PFSK-1 (cell line): ENCODE measurements around the gene PIAS3.

Experiments
- FOXP2 ChIP-seq: optimal IDR thresholded peaks from 2 replicates; pipeline ENCODE3; 2011; ENCODE audit warnings: borderline replicate concordance, control low read depth, inconsistent platforms; ENCODE audit not compliant: insufficient read depth; ENCODE audit errors: extremely low read length, extremely low read depth
- POLR2AphosphoS5 ChIP-seq: IDR thresholded peaks from 2 replicates; pipeline ENCODE4 v1.6.1; 2012; ENCODE audit warnings: low read depth, mild to moderate bottlenecking, control low read depth, low read length, moderate library complexity
- SIN3A ChIP-seq: IDR thresholded peaks from 2 replicates; pipeline ENCODE4 v1.6.1; 2012; ENCODE audit warnings: mild to moderate bottlenecking, low read length, moderate library complexity, borderline replicate concordance; ENCODE audit not compliant: insufficient read depth
- TAF1 ChIP-seq: IDR thresholded peaks from 2 replicates; pipeline ENCODE4 v1.6.1; 2012; ENCODE audit warnings: low read length, control low read depth, borderline replicate concordance; ENCODE audit not compliant: insufficient read depth
- TF ChIP-seq, protein P1 (sequence below), 2 experiments: IDR thresholded peaks; 2 replicates each; pipeline versions ENCODE4 v1.6.1 to v1.8.0; 2011 to 2012; ENCODE audit warnings: low read depth in 2 of 2, low read length in 2 of 2, control low read depth in 1 of 2, inconsistent platforms in 1 of 2, mild to moderate bottlenecking in 1 of 2, moderate library complexity in 1 of 2; ENCODE audit not compliant: insufficient read depth in 1 of 2

Gene PIAS3

DNA sequence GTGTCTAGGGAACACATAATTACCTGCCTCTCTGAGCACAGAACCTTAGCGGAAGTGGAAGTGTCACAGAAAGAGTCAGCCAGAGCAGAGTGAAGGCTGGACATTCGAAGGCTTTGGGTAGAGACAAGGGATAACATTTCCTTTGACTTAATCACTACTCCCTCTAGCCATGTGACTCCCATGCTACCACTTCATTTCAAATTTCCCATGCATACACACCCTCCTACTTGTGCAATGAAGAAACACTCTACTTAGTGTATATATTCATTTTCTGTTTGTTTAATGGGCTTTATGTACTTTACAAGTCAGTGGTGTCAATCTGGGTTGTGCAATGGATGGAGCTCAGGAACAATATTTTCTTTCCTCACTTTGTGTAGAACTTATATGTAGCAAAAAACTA, 19.8 kb upstream of the PIAS3 start:
- TF ChIP-seq SIN3A (no peak), TAF1 (no peak), FOXP2 (no peak), POLR2AphosphoS5 (no peak)
- TF ChIP-seq, protein P1, sequence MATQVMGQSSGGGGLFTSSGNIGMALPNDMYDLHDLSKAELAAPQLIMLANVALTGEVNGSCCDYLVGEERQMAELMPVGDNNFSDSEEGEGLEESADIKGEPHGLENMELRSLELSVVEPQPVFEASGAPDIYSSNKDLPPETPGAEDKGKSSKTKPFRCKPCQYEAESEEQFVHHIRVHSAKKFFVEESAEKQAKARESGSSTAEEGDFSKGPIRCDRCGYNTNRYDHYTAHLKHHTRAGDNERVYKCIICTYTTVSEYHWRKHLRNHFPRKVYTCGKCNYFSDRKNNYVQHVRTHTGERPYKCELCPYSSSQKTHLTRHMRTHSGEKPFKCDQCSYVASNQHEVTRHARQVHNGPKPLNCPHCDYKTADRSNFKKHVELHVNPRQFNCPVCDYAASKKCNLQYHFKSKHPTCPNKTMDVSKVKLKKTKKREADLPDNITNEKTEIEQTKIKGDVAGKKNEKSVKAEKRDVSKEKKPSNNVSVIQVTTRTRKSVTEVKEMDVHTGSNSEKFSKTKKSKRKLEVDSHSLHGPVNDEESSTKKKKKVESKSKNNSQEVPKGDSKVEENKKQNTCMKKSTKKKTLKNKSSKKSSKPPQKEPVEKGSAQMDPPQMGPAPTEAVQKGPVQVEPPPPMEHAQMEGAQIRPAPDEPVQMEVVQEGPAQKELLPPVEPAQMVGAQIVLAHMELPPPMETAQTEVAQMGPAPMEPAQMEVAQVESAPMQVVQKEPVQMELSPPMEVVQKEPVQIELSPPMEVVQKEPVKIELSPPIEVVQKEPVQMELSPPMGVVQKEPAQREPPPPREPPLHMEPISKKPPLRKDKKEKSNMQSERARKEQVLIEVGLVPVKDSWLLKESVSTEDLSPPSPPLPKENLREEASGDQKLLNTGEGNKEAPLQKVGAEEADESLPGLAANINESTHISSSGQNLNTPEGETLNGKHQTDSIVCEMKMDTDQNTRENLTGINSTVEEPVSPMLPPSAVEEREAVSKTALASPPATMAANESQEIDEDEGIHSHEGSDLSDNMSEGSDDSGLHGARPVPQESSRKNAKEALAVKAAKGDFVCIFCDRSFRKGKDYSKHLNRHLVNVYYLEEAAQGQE (IDR thresholded peaks at IDR 0.05; ENCODE audit: insufficient read depth in 1 of 2, low read depth in 2 of 2, low read length in 2 of 2), result no peak

DNA sequence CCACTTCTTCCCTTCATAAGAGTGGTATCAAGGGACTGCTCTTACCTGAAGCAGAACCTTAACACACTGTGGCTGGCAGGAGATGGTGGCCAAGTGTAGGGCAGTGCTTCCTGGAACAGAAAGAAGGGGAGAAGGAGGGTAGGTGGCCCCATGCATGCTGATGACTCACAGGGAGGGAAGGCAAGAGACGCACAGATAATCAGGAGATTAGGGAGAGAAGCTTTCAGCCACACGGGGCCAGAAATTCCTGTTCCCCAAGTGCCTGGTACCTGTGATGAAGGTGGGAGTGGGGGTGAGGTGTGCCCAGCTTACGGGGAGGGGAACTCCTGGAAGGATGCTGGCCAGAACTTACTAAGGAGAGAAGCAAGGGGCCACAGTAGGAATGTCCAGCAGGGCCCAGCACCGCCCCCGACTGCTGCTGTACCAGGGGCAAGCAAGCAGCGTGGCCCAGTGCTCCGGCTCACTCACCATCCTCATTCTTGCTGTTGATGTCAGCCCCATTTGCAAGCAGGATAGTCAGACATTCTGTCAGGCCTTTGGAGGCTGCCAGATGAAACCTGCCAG, 19.1 kb upstream of the PIAS3 start:
- TF ChIP-seq TAF1 (no peak), SIN3A (no peak), FOXP2 (no peak), POLR2AphosphoS5 (no peak)
- TF ChIP-seq, protein P1 (IDR thresholded peaks at IDR 0.05; ENCODE audit: insufficient read depth in 1 of 2, low read depth in 2 of 2, low read length in 2 of 2), result no peak

DNA sequence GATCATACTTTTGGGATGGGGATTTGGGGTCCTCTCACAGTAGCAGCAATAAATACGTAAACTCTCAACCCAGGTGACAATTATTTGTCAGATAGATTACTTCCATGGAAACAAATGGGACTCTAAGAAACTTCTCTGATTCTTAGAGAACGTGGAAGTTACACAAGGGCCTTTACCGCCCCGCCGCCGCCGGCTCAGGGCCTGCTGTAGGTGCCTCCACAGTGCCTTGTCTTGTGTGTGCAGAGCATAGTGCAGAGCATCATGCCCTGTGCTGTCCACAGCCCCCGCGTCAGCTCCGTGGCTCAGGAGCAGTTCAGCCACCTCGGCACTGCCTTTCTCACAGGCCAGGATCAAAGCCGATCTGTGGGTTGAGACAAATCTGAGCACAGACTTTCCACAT, 15.8 kb upstream of the PIAS3 start:
- no peak for TF ChIP-seq POLR2AphosphoS5
- TF ChIP-seq, protein P1 (IDR thresholded peaks at IDR 0.05; ENCODE audit: insufficient read depth in 1 of 2, low read depth in 2 of 2, low read length in 2 of 2), result no peak
- no peak for TF ChIP-seq TAF1
- TF ChIP-seq FOXP2, result no peak
- no peak for TF ChIP-seq SIN3A

DNA sequence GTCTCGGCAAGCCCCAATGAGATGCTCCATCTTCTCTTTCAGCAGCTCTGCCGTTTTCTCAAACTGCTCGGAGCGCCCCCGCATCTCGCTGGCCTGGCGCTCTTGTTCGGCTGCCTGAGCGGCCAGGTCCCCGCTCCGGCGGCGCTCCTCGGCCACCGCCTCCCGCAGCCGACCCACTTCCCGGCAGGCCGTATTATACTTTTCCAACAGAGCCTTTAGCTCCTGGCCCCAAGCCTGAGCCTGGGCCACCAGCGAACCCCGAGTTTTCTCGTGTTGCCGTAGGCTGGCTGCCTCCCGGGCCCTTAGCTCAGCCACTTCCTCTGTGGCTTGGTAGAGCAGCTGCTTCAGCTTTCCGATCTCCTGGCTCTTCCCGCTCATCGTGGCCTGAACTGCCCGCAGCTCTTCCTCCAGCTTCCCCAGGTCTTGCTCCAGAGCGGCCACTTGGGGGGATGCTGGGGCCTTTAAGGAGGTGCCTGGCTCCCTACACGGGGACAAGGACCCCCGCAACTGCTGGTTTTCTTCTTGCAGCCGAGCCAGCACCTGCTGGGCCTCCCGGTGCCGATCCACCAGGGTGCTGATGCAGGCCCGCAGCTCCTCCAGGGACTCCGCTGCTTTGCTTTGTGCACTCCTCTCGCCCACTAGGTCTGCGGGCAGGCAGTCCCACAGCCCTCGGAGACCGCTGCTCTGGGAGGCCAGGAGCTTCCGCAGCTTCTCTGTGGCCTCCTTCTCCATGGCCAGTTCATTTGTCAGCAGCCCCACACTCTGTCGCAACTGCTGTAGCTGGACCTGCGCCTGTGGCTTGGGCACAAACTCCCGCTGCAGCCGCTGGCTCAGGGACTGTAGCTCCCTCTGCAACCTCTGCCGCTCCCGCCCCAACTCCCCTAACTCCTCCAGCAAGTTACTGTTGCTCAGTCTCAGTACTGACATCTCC, 13.4 kb upstream of the PIAS3 start:
- TF ChIP-seq SIN3A (no peak), TAF1 (no peak), POLR2AphosphoS5 (no peak), FOXP2 (no peak)
- TF ChIP-seq, protein P1 (IDR thresholded peaks at IDR 0.05; ENCODE audit: insufficient read depth in 1 of 2, low read depth in 2 of 2, low read length in 2 of 2), result no peak
